HG03521 (cell line): ENCODE measurements around the gene WDR35.

Experiments used
- ATAC-seq: cut with Tn5 transposase; IDR thresholded peaks from one replicate; pipeline ENCODE4 v1.9.1; 2021; ENCODE audit warnings: mild to moderate bottlenecking, moderate library complexity; ENCODE audit not compliant: unreplicated experiment

The WDR35 gene

GRCh38 chr2:19872302-19872701, 117.6 kb downstream of the WDR35 start:
- no peak for ATAC-seq

GRCh38 chr2:19871836-19872235, 118.1 kb downstream of the WDR35 start:
- no peak for ATAC-seq

GRCh38 chr2:19870792-19871191, 119.1 kb downstream of the WDR35 start:
- ATAC-seq: no peak

GRCh38 chr2:19868701-19869580, 121.0 kb downstream of the WDR35 start:
- peak; percentile 67 for ATAC-seq

- ATAC-seq: no peak
These were observed 121.7 kb downstream of the WDR35 start for GRCh38 chr2:19868224-19868623.

GRCh38 chr2:19866771-19867170, 123.1 kb downstream of the WDR35 start:
- ATAC-seq: peak; percentile 29

- no peak for ATAC-seq
These were observed 124.8 kb downstream of the WDR35 start for GRCh38 chr2:19865151-19865550.

GRCh38 chr2:19864381-19864780, 125.5 kb downstream of the WDR35 start:
- no peak for ATAC-seq

GRCh38 chr2:19863303-19864041, 126.4 kb downstream of the WDR35 start:
- peak; percentile 61 for ATAC-seq

GRCh38 chr2:19861813-19862212, 128.1 kb downstream of the WDR35 start:
- ATAC-seq: no peak
